HuH-7.5 (cell line): Measurements from ENCODE around the gene SIRPG.
"Not testable (repeated sequence)": the region's sequence is repeated elsewhere in the genome, so short reads cannot be mapped to it uniquely, and the experiment has no call there.

Experiments
- DNase-seq: peaks from one replicate; pipeline ENCODE4 v3.0.0; 2011; ENCODE audit warnings: low spot score

Gene SIRPG

GRCh38 chr20:1635291-1635979 lies 22.1 kb downstream of the SIRPG start:
- DNase-seq: no peak

- no peak for DNase-seq
Measured at GRCh38 chr20:1633535-1633934, 24.0 kb downstream of the SIRPG start.

GRCh38 chr20:1632178-1632577 lies 25.4 kb downstream of the SIRPG start:
- DNase-seq: no peak

DNA sequence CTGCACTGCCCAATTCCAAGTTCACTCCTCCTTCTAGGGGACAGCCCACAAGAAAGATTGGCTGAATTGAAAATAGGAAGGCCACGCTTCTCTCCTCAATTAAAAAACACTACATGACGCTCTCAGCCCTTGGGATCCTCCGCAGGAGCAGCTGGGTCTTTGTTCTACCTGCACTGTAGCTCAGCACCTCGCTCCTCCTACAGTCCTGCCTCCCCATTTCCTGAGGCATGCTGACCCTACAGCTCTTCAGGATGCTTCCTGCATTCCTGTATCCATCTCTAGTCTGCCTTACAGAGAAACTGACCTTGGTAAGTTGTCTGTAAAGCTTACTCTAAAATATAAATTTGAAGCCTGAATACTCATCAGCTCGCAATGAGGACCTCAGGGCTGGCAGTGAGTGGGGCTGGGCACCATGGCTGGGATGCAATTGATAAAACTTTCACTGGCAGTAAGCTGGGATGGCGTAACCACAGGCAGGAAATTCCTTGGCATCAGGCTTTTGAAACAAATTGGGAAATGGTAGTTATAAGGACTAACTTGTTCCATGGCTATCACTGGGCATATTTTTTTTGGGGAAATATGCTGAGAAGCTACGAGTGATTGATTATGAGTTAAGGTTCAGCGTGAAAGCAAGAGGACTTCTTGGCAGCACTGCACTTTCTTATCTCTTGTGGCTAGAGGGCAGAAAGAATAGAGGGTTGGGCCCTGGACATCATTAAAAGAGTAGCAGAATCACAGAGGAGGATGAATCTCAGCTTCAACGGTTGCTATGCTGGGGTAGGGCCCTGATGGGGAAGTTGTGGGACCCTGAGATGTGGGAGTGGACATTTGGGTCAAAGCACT lies 26.0 kb downstream of the SIRPG start:
- DNase-seq: no peak

GRCh38 chr20:1630186-1630585 lies 27.4 kb downstream of the SIRPG start:
- DNase-seq: no peak

DNA sequence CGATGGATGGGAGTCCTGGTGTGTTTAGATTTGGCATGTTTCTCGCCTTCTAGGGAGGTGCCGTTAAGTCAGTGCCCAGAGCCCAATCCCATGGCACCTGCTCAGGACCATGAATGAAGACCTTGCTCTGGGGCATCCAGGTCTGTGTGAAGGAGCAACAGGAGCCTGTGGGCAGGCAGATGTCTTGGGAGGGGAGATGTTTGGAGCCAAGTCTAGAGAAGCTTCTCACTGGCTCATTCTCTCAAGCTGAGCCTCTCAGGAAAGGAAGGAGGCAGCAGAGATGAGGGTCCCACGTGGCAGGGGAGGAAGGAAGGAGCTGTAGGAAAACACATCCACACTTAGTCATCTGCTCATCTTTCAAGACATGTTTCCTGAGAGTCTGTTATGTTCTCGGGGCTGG lies 28.3 kb downstream of the SIRPG start:
- no peak for DNase-seq

GRCh38 chr20:1628621-1629020 lies 29.0 kb downstream of the SIRPG start:
- no peak for DNase-seq

- no peak for DNase-seq
Measured at GRCh38 chr20:1627200-1627550, 30.4 kb downstream of the SIRPG start.

GRCh38 chr20:1626528-1627199 lies 30.9 kb downstream of the SIRPG start:
- DNase-seq: no peak

DNA sequence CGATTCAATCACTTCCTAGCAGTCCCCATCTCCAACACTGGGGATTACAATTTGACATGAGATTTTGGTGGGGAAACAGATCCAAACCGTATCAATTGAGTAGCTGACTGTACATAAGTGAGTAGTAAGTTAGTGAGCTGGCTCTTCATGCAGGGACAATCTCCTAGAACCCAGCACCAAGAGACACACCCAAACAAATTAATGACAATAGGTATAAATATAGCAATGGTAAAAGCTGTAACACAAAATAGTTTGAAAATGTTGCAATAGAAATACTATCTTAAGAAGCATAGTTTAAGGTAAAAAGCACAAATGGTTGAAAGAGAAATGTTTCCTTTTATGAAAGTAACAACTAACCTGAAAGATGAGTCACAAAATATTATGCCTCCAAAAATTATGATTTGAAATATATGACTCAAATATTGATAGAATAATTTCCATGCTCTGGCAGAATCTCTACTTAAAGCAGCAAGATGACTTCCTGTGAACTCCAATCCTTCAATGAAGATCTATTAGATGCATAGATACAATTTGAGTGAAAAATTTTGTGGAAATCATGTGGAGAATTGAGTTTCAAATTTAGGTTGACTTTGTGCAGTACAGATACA lies 32.4 kb downstream of the SIRPG start:
- no peak for DNase-seq

- no peak for DNase-seq
Measured at GRCh38 chr20:1623501-1624205, 33.9 kb downstream of the SIRPG start.

DNA sequence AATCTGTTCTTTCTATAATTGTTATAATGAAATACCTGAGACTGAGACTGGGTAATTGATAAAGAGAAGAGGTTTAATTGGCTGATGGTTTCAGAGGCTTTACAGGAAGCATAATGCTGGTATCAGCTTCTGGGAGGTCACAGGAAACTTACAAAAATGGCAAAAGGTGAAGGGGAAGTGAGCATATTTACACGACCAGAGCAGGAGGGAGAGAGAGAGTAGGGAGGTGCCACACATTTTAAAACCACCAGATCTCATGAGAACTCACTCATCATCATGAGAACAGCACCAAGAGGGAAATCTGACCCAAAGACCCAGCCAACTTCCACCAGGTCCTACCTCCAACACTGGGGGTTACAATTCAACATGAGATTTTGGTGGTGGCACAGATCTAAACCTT lies 35.1 kb downstream of the SIRPG start:
- DNase-seq: no peak

DNA sequence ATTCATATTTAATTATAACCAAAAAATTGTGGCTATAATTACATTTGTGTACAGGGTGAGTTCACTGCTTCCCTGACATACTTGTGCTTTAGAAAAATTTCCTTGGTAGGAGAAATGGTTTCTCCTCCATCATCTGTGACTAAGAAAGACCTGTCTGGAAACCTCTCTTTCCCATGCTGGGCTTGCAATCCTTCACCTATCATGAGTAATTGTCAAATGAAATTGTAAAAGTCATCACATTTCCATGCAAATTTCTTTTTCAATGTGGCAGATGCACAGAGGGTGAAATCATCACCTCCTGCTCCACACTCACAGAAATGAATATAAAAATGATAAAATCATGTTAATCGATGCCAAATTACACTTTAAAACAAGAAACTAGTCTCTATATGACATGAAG lies 36.3 kb downstream of the SIRPG start:
- DNase-seq: no peak

- no peak for DNase-seq
Measured at GRCh38 chr20:1619861-1620444, 37.6 kb downstream of the SIRPG start, which contains the start of gene SIRPB1. Gene SIRPB1, minus strand, starts transcription at chr20:1620009. Its CDS starts 65 bp downstream, at chr20:1619944.

DNA sequence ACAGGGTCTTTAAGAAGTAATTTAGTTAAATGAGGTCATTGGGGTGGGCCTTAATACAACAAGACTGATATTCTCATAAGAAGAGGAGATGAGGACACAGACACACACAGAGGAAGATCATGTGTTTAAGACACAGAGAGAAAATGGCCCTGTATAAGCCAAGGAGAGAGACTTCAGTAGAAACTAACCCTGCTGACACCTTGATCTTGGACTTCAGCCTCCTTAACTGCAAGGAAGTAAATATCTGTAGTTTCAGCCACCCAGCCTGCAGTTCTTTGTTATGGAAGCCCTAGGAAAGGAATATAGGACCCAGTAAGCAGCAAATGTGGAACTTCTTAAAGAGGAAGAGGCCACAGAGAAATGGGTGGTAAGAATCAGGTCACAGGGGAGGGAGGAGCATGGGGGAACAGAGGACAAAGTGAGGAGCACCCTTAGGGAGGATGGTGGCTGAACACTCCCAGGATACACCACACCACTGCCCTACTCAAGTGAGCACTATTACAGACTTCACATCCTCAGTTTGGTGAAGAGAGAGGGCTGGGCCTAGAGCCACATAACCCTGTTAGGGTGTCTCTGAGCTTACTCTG lies 38.5 kb downstream of the SIRPG start:
- DNase-seq: no peak

GRCh38 chr20:1618479-1618878 lies 39.1 kb downstream of the SIRPG start:
- DNase-seq: no peak

DNA sequence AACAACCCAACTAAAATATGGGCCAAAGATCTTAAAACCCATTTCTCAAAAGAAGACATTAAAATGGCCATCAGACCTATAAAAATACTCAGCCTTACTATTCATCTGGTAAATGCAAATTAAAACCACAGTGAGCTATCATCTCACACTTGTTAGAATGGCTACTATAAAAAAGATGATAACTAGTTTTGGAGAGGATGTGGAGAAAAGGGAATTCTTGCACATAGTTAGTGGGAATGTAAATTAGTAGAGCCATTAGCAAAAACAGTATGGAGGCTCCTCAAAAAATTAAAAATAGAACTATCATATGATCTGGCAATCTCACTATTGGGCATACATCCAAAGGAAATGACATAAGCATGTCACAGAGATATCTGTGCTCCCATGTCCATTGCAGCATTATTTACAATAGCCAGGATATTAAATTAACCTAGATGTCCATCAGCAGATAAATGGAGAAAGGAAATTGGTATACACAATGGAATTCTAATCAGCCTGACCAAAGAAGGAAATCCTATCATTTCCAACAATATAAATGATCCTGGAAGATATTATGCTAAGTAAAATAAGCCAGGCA lies 40.6 kb downstream of the SIRPG start:
- no peak for DNase-seq

DNA sequence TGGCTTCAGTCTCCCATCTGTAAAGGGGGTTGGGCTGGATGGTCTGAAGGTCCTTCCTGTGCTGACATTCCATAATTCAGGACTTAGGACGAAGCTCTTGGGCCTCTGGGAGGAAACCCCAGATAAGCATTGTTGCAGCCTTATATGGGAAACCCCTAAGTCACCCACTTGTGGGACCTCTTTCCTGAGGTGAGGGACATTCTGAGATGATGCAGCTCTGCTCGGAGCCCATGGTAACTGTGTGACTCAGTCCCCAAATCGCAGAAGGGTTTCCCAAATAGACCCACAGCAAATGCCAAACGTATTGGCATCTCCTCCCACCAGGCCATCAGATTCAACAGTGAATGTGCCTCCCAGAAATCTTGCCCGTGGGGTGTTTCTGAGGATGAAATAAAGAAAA lies 47.2 kb downstream of the SIRPG start:
- not testable (repeated sequence) for DNase-seq

DNA sequence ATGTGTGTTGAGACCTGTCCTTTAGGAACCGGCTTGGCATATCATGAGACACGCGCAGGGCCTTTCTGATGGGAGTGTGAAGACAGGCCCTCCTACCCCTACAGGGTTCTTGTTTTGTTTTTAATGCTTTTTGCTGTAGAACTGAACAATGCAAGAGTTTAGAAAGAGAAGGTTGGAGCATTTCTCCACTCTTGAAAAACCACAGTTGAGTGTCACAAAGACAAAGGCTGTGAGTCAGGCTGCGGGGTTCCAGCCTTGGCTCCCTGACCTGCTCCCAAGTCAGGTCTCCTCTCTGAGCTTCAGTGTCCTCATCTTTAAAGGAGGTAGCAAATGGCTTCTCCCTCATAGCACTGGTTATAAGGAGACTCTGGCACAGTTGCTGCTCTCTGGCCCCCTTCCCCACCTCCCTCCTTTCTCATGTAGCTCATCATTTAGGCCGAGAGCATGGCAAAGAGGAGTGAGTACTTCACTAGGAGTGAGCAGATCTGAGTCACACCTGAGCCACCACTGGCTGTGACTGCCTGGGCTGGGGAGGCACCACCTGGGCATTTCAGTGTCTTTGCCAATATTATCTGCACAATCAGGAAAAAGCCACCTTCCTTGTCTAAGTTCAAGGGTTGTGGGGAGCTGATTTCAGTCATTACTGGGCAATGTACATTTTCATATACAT lies 48.8 kb downstream of the SIRPG start:
- not testable (repeated sequence) for DNase-seq

DNA sequence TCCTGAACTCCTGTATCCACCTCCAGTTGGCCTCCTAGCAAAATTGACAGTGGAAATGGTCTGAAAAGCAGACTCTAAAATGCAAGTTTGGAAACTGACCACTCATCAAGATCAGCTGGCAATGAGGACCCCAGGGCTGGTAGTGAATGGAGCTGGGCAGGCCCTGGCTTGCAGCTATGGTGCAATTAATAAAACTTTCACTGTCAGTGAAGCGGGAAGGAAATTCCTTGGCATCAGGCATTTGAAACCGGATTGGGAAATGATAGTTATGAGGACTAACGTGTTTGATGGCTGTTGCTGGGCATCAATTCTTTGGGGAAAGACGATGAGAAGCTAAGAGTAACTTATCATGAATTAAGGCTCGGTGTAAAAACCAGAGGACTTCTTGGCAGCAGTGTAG lies 56.8 kb downstream of the SIRPG start:
- no peak for DNase-seq
